HEK293 (cell line): ENCODE data around the gene HID1.

Experiments used
- CTCF ChIA-PET: fragments of 350-600 bp; formaldehyde crosslinking; extraction: SDS; loops from one replicate; lab custom pipeline; 2021; ENCODE audit warnings: antibody characterized with exemption; lab: Yijun Ruan, JAX
- POLR2A ChIA-PET: fragments of 300-600 bp; formaldehyde crosslinking; extraction: SDS; loops from one replicate; lab custom pipeline; 2020; ENCODE audit warnings: antibody characterized with exemption, inconsistent platforms; lab: Yijun Ruan, JAX
- H3K27ac ChIP-seq: fragments of 200-500 bp; sonication (Bioruptor generic); 2 replicates; pipeline ENCODE4 v1.5.1; 2014; ENCODE audit warnings: low read depth, low read length, control low read depth, inconsistent platforms; ENCODE audit errors: extremely low read depth
- H3K36me3 ChIP-seq, 2 experiments: fragments of 200-500 bp in 1 of 2; sonication (Bioruptor generic) in 1 of 2; 1 replicate in 1 of 2; 2 replicates in 1 of 2; pipeline ENCODE4 v1.5.1; 2014 to 2017; ENCODE audit warnings: inconsistent platforms in 2 of 2, low read length in 2 of 2; ENCODE audit not compliant: control insufficient read depth in 2 of 2, insufficient read depth in 1 of 2
- H3K4me1 ChIP-seq: fragments of 200-500 bp; sonication (Bioruptor generic); 2 replicates; pipeline ENCODE4 v1.5.1; 2014; ENCODE audit warnings: mild to moderate bottlenecking, low read length, inconsistent platforms; ENCODE audit not compliant: control insufficient read depth, insufficient read depth
- H3K4me3 ChIP-seq: 2 replicates; pipeline ENCODE4 v1.5.1; 2011; ENCODE audit warnings: low read depth, mild to moderate bottlenecking, control low read depth, low read length, moderate library complexity
- H3K9me3 ChIP-seq: fragments of 200-500 bp; sonication (Bioruptor generic); 2 replicates; pipeline ENCODE4 v1.5.1; 2014; ENCODE audit warnings: low read depth, low read length, inconsistent platforms; ENCODE audit not compliant: control insufficient read depth, insufficient read depth
- EGR2 ChIP-seq: fragments of 450-650 bp; formaldehyde crosslinking; IDR thresholded peaks from 2 replicates; pipeline ENCODE4 v1.5.1; 2016; ENCODE audit warnings: low read depth, missing biosample characterization, missing genetic modification characterization
- GLI4 ChIP-seq: fragments of 450-650 bp; formaldehyde crosslinking; IDR thresholded peaks from 2 replicates; pipeline ENCODE4 v1.5.1; 2016; ENCODE audit warnings: missing biosample characterization, missing genetic modification characterization
- KLF1 ChIP-seq: fragments of 450-650 bp; formaldehyde crosslinking; IDR thresholded peaks from 2 replicates; pipeline ENCODE4 v1.5.1; 2016; ENCODE audit warnings: missing biosample characterization, missing genetic modification characterization
- KLF8 ChIP-seq: fragments of 450-650 bp; formaldehyde crosslinking; IDR thresholded peaks from 2 replicates; pipeline ENCODE4 v1.5.1; 2016; ENCODE audit warnings: missing biosample characterization, missing genetic modification characterization
- KLF9 ChIP-seq: fragments of 450-650 bp; formaldehyde crosslinking; IDR thresholded peaks from 2 replicates; pipeline ENCODE4 v1.5.1; 2016; ENCODE audit warnings: missing biosample characterization, missing genetic modification characterization, low read depth
- SALL2 ChIP-seq: fragments of 450-650 bp; formaldehyde crosslinking; IDR thresholded peaks from 2 replicates; pipeline ENCODE4 v1.5.0; 2017; ENCODE audit warnings: missing biosample characterization, mild to moderate bottlenecking, missing genetic modification characterization, borderline replicate concordance
- SCRT2 ChIP-seq: fragments of 450-650 bp; formaldehyde crosslinking; IDR thresholded peaks from 2 replicates; pipeline ENCODE4 v1.5.1; 2016; ENCODE audit warnings: missing biosample characterization, missing genetic modification characterization
- SETDB1 ChIP-seq: IDR thresholded peaks from one replicate; pipeline ENCODE4 v1.6.1; 2017; ENCODE audit warnings: mild to moderate bottlenecking, low read length, moderate library complexity, mixed read lengths; ENCODE audit not compliant: insufficient read length
- ZNF157 ChIP-seq: fragments of 450-650 bp; formaldehyde crosslinking; IDR thresholded peaks from 2 replicates; pipeline ENCODE4 v1.5.1; 2016; ENCODE audit warnings: missing biosample characterization, missing genetic modification characterization
- ZNF354C ChIP-seq: fragments of 450-650 bp; formaldehyde crosslinking; IDR thresholded peaks from 2 replicates; pipeline ENCODE4 v1.5.1; 2016; ENCODE audit warnings: missing biosample characterization, missing genetic modification characterization, low read depth, borderline replicate concordance
- ZNF449 ChIP-seq: fragments of 450-650 bp; formaldehyde crosslinking; IDR thresholded peaks from 2 replicates; pipeline ENCODE4 v1.5.1; 2017; ENCODE audit warnings: missing biosample characterization, mild to moderate bottlenecking, missing genetic modification characterization, moderate library complexity
- ZNF521 ChIP-seq: fragments of 450-650 bp; formaldehyde crosslinking; IDR thresholded peaks from 2 replicates; pipeline ENCODE4 v1.5.1; 2017; ENCODE audit warnings: missing biosample characterization, mild to moderate bottlenecking, missing genetic modification characterization
- ZNF664 ChIP-seq: fragments of 450-650 bp; formaldehyde crosslinking; IDR thresholded peaks from 2 replicates; pipeline ENCODE4 v1.5.1; 2016; ENCODE audit warnings: missing biosample characterization, missing genetic modification characterization
- ZNF791 ChIP-seq: fragments of 450-650 bp; formaldehyde crosslinking; IDR thresholded peaks from 2 replicates; pipeline ENCODE4 v1.5.1; 2016; ENCODE audit warnings: missing biosample characterization, missing genetic modification characterization
- ZSCAN30 ChIP-seq: fragments of 450-650 bp; IDR thresholded peaks from 2 replicates; pipeline ENCODE4 v1.5.1; 2018; ENCODE audit warnings: missing biosample characterization, mild to moderate bottlenecking, missing genetic modification characterization, moderate library complexity
- ZXDB ChIP-seq: fragments of 450-650 bp; formaldehyde crosslinking; IDR thresholded peaks from 2 replicates; pipeline ENCODE4 v1.5.1; 2016; ENCODE audit warnings: missing biosample characterization, missing genetic modification characterization
- TF ChIP-seq, protein P1 (sequence below): fragments of 450-650 bp; formaldehyde crosslinking; IDR thresholded peaks from 2 replicates; pipeline ENCODE4 v1.5.1; 2016; ENCODE audit warnings: missing biosample characterization, missing genetic modification characterization
- TF ChIP-seq, protein P2 (sequence below): fragments of 450-650 bp; formaldehyde crosslinking; IDR thresholded peaks from 2 replicates; pipeline ENCODE4 v1.5.1; 2016; ENCODE audit warnings: missing biosample characterization, missing genetic modification characterization

The HID1 gene

GRCh38 chr17:74953134-74953687, 19.3 kb downstream of the HID1 start:
- Histone ChIP-seq H3K4me1 (no peaks in the 10 kb centered on the region), H3K36me3 (peaks cover 0 to 11% of the 10 kb centered on the region in 2 experiments; a peak in 2 of 3 replicates), H3K9me3 (no peaks in the 10 kb centered on the region), H3K27ac (no peak overlapping the region), H3K4me3 (no peak overlapping the region)
- POLR2A ChIA-PET, result no interaction called here
- TF ChIP-seq SETDB1 (no peak), ZNF449 (tag by site-specific recombination) (peak; percentile 58; the same call in 1 of the 2 replicates), GLI4 (tag by site-specific recombination) (no peak), KLF1 (tag by site-specific recombination) (peak; percentile 28; the same call in 1 of the 2 replicates)
- CTCF ChIA-PET, result interaction anchor here (0.6 to 1.4 kb wide), 4 partner anchors 9 to 1347 kb away, joined by 3 to 5 read pairs (median 4); no protein-coding TSS in a partner anchor

DNA sequence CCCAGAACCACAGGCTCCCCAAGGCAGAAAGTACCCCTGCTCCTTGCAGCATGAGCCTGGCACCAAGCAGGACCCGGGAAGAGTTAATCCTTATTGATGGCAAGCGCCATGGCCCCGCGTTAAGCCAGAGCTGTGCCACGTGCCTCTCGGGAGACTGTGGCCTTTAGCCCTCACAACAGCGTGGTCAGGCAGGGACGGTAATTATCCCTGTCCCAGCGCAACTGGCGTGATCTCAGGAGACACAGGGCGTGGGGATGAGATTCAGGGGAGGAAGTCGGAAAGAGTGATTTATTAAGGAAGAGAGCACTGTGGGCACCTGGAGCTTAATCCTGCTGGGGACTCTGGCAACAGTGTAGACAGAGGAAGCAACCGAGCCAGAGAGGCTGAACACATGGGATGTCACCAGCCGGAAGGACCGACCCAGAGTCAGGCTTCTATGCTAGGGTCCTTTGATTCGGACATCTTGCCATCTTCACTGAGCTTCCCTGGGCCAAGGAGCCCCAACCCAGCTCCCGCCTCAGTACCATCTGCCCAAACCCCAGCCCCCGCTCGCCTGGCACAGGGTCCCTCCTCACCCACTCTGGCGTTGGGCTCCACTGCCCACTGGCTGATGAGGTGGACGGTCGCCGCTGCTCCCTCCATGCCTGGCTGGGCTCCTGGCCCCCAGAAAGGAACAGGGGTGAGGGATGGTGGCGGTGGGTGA, 20.0 kb downstream of the HID1 start:
- H3K27ac ChIP-seq, result no peak overlapping the region
- no peaks in the 10 kb centered on the region for H3K4me1 ChIP-seq
- H3K36me3 ChIP-seq, result peaks cover 0 to 11% of the 10 kb centered on the region in 2 experiments; a peak in 2 of 3 replicates
- CTCF ChIA-PET, result interaction anchor here (0.6 to 1.4 kb wide), 4 partner anchors 9 to 1348 kb away, joined by 3 to 5 read pairs (median 4); no protein-coding TSS in a partner anchor
- TF ChIP-seq ZNF157 (tag by site-specific recombination) (no peak), ZSCAN30 (no peak), ZNF664 (no peak), ZNF354C (no peak)
- TF ChIP-seq, protein P1, sequence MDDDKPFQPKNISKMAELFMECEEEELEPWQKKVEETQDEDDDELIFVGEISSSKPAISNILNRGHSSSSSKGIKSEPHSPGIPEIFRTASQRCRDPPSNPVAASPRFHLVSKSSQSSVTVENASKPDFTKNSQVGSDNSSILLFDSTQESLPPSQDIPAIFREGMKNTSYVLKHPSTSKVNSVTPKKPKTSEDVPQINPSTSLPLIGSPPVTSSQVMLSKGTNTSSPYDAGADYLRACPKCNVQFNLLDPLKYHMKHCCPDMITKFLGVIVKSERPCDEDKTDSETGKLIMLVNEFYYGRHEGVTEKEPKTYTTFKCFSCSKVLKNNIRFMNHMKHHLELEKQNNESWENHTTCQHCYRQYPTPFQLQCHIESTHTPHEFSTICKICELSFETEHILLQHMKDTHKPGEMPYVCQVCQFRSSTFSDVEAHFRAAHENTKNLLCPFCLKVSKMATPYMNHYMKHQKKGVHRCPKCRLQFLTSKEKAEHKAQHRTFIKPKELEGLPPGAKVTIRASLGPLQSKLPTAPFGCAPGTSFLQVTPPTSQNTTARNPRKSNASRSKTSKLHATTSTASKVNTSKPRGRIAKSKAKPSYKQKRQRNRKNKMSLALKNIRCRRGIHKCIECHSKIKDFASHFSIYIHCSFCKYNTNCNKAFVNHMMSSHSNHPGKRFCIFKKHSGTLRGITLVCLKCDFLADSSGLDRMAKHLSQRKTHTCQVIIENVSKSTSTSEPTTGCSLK (tag by site-specific recombination), result no peak
- TF ChIP-seq, all 188 proteins: peak for 0
- POLR2A ChIA-PET, result no interaction called here
- no peak overlapping the region for H3K4me3 ChIP-seq
- H3K9me3 ChIP-seq, result no peaks in the 10 kb centered on the region

GRCh38 chr17:74951680-74952421, 20.7 kb downstream of the HID1 start:
- TF ChIP-seq ZNF521 (tag by site-specific recombination) (no peak), KLF8 (peak; percentile 62; the same call in 1 of the 2 replicates), SALL2 (tag by site-specific recombination) (no peak), EGR2 (tag by site-specific recombination) (0 out of 2 replicates have a peak, but pooled peaks have one; percentile 22), SCRT2 (tag by site-specific recombination) (0 out of 2 replicates have a peak, but pooled peaks have one; percentile 29), ZNF791 (no peak), ZXDB (no peak), KLF9 (tag by site-specific recombination) (peak; percentile 50; the same call in 1 of the 2 replicates)
- TF ChIP-seq, protein P2, sequence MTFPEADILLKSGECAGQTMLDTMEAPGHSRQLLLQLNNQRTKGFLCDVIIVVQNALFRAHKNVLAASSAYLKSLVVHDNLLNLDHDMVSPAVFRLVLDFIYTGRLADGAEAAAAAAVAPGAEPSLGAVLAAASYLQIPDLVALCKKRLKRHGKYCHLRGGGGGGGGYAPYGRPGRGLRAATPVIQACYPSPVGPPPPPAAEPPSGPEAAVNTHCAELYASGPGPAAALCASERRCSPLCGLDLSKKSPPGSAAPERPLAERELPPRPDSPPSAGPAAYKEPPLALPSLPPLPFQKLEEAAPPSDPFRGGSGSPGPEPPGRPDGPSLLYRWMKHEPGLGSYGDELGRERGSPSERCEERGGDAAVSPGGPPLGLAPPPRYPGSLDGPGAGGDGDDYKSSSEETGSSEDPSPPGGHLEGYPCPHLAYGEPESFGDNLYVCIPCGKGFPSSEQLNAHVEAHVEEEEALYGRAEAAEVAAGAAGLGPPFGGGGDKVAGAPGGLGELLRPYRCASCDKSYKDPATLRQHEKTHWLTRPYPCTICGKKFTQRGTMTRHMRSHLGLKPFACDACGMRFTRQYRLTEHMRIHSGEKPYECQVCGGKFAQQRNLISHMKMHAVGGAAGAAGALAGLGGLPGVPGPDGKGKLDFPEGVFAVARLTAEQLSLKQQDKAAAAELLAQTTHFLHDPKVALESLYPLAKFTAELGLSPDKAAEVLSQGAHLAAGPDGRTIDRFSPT, result no peak
- ChIA-PET CTCF (interaction anchor here (0.8 to 10.3 kb wide), 3 partner anchors 7 to 90 kb away, joined by 4 to 100 read pairs (median 4); no protein-coding TSS in a partner anchor), POLR2A (interaction anchor here (0.9 kb wide), 1 partner anchor 79 kb away, joined by 3 read pairs; the partner anchor contains the start of gene FDXR)
- Histone ChIP-seq H3K36me3 (peaks cover 0 to 11% of the 10 kb centered on the region in 2 experiments; a peak in 2 of 3 replicates), H3K9me3 (no peaks in the 10 kb centered on the region), H3K4me3 (no peak overlapping the region), H3K27ac (no peak overlapping the region), H3K4me1 (no peaks in the 10 kb centered on the region)
